Panc1 (cell line): ENCODE results near the gene SNTB2. TPM values are rescaled to one million over a fixed set of nuclear protein-coding genes. Genes with fewer than 3 reads are reported as not detected.
"Not testable (repeated sequence)": the region's sequence is repeated elsewhere in the genome, so short reads cannot be mapped to it uniquely, and the experiment has no call there.

Experiments
- ATAC-seq: fragments of 200-7000 bp; cut with Tn5 transposase; 2 replicates; pipeline ENCODE4 v1.9.1; 2020; ENCODE audit warnings: mild to moderate bottlenecking, moderate library complexity
- Bru-seq: library from RNA; stranded (reverse); fragments of 400-500 nt; gene quantifications from one replicate; lab custom pipeline; 2021; lab: Mats Ljungman, UMichigan
- BruChase-seq, 2 experiments: library from RNA; stranded (reverse); fragments of 400-500 nt; gene quantifications; one replicate each; lab custom pipeline; 2021; lab: Mats Ljungman, UMichigan
- BruUV-seq: library from RNA; stranded (reverse); fragments of 400-500 nt; replicated peaks from 2 replicates; lab custom pipeline; 2021; lab: Mats Ljungman, UMichigan
- CTCF ChIA-PET: fragments of 300-600 bp; sonication (Branson Sonifier 250); formaldehyde crosslinking; loops from one replicate; lab custom pipeline; 2022; ENCODE audit warnings: antibody characterized with exemption; lab: Charles Lee
- POLR2A ChIA-PET: fragments of 300-600 bp; sonication (Branson Sonifier 250); formaldehyde crosslinking; loops from one replicate; lab custom pipeline; 2022; ENCODE audit warnings: antibody characterized with exemption; lab: Charles Lee
- DNase-seq: peaks from one replicate; pipeline ENCODE4 v3.0.0-alpha.2; 2010; ENCODE audit warnings: low read depth, low spot score
- H3K27ac ChIP-seq: 2 replicates; pipeline ENCODE4 v1.5.1; 2011; ENCODE audit warnings: mild to moderate bottlenecking, low read length, inconsistent platforms
- H3K27me3 ChIP-seq: fragments of 200-500 bp; sonication (Bioruptor generic); 2 replicates; pipeline ENCODE4 v1.6.0; 2014; ENCODE audit warnings: low read length, inconsistent platforms; ENCODE audit not compliant: control insufficient read depth, insufficient read depth
- H3K36me3 ChIP-seq: fragments of 200-500 bp; sonication (Bioruptor generic); 2 replicates; pipeline ENCODE4 v1.5.1; 2014; ENCODE audit warnings: inconsistent platforms, mild to moderate bottlenecking, low read length, moderate library complexity; ENCODE audit not compliant: control insufficient read depth, insufficient read depth
- H3K4me1 ChIP-seq: 2 replicates; pipeline ENCODE4 v1.5.1; 2011; ENCODE audit warnings: inconsistent platforms, mild to moderate bottlenecking, low read length, moderate library complexity; ENCODE audit not compliant: control insufficient read depth, insufficient read depth
- H3K4me3 ChIP-seq, 2 experiments: 2 replicates each; pipeline ENCODE4 v1.5.1; 2011 to 2012; ENCODE audit warnings: low read depth in 2 of 2, low read length in 2 of 2, mild to moderate bottlenecking in 2 of 2, inconsistent platforms in 1 of 2, moderate library complexity in 1 of 2
- H3K9me3 ChIP-seq: fragments of 200-500 bp; sonication (Bioruptor generic); 2 replicates; pipeline ENCODE4 v1.5.1; 2014; ENCODE audit warnings: low read depth, mild to moderate bottlenecking, inconsistent platforms, low read length, moderate library complexity; ENCODE audit not compliant: control insufficient read depth, insufficient read depth
- CTCF ChIP-seq: fragments of 450-650 bp; IDR thresholded peaks from 2 replicates; pipeline ENCODE4 v1.5.1; 2017; ENCODE audit warnings: mild to moderate bottlenecking
- POLR2AphosphoS5 ChIP-seq: IDR thresholded peaks from 2 replicates; pipeline ENCODE4 v1.6.1; 2012; ENCODE audit warnings: mild to moderate bottlenecking, low read depth, low read length, moderate library complexity
- REST ChIP-seq, 2 experiments: IDR thresholded peaks; 2 replicates each; pipeline ENCODE4 v1.6.1; 2011 to 2012; ENCODE audit warnings: low read depth in 2 of 2, control low read depth in 1 of 2, low read length in 1 of 2, mild to moderate bottlenecking in 1 of 2, moderate library complexity in 1 of 2; ENCODE audit not compliant: insufficient read depth in 1 of 2
- SIN3A ChIP-seq: IDR thresholded peaks from 2 replicates; pipeline ENCODE4 v1.6.1; 2012; ENCODE audit warnings: low read depth, mild to moderate bottlenecking, low read length, moderate library complexity, borderline replicate concordance; ENCODE audit not compliant: insufficient read depth
- TCF7L2 ChIP-seq: IDR thresholded peaks from 2 replicates; pipeline ENCODE4 v1.6.1; 2011; ENCODE audit warnings: mild to moderate bottlenecking, low read depth, low read length, inconsistent platforms
- in situ Hi-C: cut with HindIII; loops from 2 replicates; pipeline ENCODE4 v1.10.0; 2016; ENCODE audit warnings: low sequenced_read_pairs, low pct_unique_long_range_greater_than_20kb
- intact Hi-C: fragments of 100-400 bp; cut with micrococcal nuclease; formaldehyde crosslinking; loops from one replicate; pipeline ENCODE4 v1.10.0; 2022; ENCODE audit not compliant: unreplicated experiment
- long read RNA-seq: library from polyadenylated mRNA; unstranded; transcript quantifications from one replicate; pipeline ENCODE4 v2.0.0, GENCODE V29; 2021; ENCODE audit not compliant: unreplicated experiment
- polyA plus RNA-seq: library from polyadenylated mRNA; unstranded; fragments of >200 nt; gene quantifications from one replicate; pipeline ENCODE4 v1.2.1, GENCODE V29; 2012; ENCODE audit warnings: missing spikeins; ENCODE audit not compliant: insufficient read length
- total RNA-seq: library from RNA; stranded (reverse); gene quantifications from one replicate; pipeline ENCODE4 v1.2.1, GENCODE V29; 2021; ENCODE audit not compliant: unreplicated experiment

SNTB2 gene
- 40.8 TPM for total RNA-seq
- 13.5 TPM for polyA plus RNA-seq
- Bru-seq, nascent RNA: percentile 73 among the genes with signal in this experiment
- BruChase-seq, experiment 1, labeled RNA remaining after a 2-hour chase: percentile 79 among the genes with signal in this experiment
- percentile 87 among the genes with signal in this experiment for BruChase-seq, experiment 2, labeled RNA remaining after a 6-hour chase
- long read RNA-seq, full-length matches to known transcripts: 62 of 74 reads
- long read RNA-seq, partial matches to known transcripts: 4 of 74 reads
- long read RNA-seq, other reads (novel, unspliced or antisense): 8 of 74 reads

GRCh38 chr16:69186642-69187445 lies at the start of gene SNTB2:
Gene SNTB2 (plus strand): TSS chr16:69187164. CDS start chr16:69187167, 3 bp downstream.
- DNase-seq (no peak), ATAC-seq (peak; percentile 97)
- no peaks in the 10 kb centered on the region for H3K27me3 ChIP-seq
- no peaks in the 10 kb centered on the region for H3K36me3 ChIP-seq
- intact Hi-C loops: no loop called here
- peak within 1 kb of the TSS; percentile 84 for H3K27ac ChIP-seq
- H3K4me1 ChIP-seq: peaks cover 33% of the 10 kb centered on the region
- no peaks in the 10 kb centered on the region for H3K9me3 ChIP-seq
- peak; percentile 87 for TF ChIP-seq POLR2AphosphoS5
- TF ChIP-seq TCF7L2: no peak
- TF ChIP-seq REST (IDR thresholded peaks at IDR 0.05; ENCODE audit: insufficient read depth in 1 of 2, low read depth in 2 of 2, low read length in 1 of 2): no peak
- TF ChIP-seq SIN3A: peak; percentile 65; the same call in 1 of the 2 replicates
- no peak for TF ChIP-seq CTCF
- peak within 1 kb of the TSS; percentile 71 to 77 for H3K4me3 ChIP-seq
- CTCF ChIA-PET: no interaction called here
- in situ Hi-C loops: no loop called here
- no TSS peak for BruUV-seq
- POLR2A ChIA-PET: interaction anchor here (0.6 kb wide), 1 partner anchor 86 kb away, joined by 10 read pairs; no protein-coding TSS in a partner anchor

GRCh38 chr16:69138608-69139007 lies 48.4 kb upstream of the SNTB2 start:
- TF ChIP-seq POLR2AphosphoS5 (no peak), TCF7L2 (no peak), SIN3A (no peak), REST (IDR thresholded peaks at IDR 0.05; ENCODE audit: insufficient read depth in 1 of 2, low read depth in 2 of 2, low read length in 1 of 2) (no peak), CTCF (no peak)

GRCh38 chr16:69139464-69139863 lies 47.5 kb upstream of the SNTB2 start:
- H3K27ac ChIP-seq, intact Hi-C loops, H3K9me3 ChIP-seq, BruUV-seq, H3K4me1 ChIP-seq, in situ Hi-C loops, DNase-seq, H3K27me3 ChIP-seq, H3K4me3 ChIP-seq, ATAC-seq, POLR2A ChIA-PET: not testable (repeated sequence)
- CTCF ChIA-PET: interaction anchor here (0.5 kb wide), 1 partner anchor 16 kb away, joined by 3 read pairs; no protein-coding TSS in a partner anchor
- peaks cover 13% of the 10 kb centered on the region for H3K36me3 ChIP-seq

More at GRCh38 chr16:69138608-69139007, 48.4 kb upstream of the SNTB2 start:
- CTCF ChIA-PET: no interaction called here
- no TSS peak for BruUV-seq
- Histone ChIP-seq H3K27ac (no peak overlapping the region), H3K4me1 (peaks cover 7% of the 10 kb centered on the region), H3K4me3 (no peak overlapping the region), H3K9me3 (no peaks in the 10 kb centered on the region), H3K27me3 (no peaks in the 10 kb centered on the region), H3K36me3 (peaks cover 10% of the 10 kb centered on the region)
- intact Hi-C loops: no loop called here
- in situ Hi-C loops: no loop called here
- POLR2A ChIA-PET: no interaction called here
- ATAC-seq: no peak
- no peak for DNase-seq
